Medulla oblongata (tissue), 1 donor: ENCODE results near the gene TBPL1.

Experiments
- DNase-seq: peaks from one replicate; pipeline ENCODE4 v3.0.0-alpha.2; 2015; ENCODE audit errors: extremely low spot score

Gene TBPL1

DNA sequence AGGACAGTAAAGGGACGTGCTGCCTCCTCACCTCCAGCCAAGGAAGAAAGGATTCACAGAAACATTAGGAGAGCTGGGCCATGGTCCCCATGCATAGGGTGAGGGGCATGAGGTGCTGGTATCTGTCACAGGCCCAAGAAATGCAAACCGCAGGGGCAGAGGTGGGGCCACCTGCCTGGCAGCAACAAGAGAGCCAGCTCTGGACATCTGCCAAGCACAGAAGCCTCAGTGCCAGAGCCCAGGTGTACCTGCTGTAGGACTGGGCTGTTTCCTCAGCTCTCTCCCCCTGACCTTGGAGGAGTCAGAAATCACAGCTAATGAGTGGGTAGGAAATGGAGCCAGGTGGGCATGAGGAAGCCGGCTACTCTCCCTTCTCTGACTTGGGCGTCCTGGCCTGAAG, 54.1 kb downstream of the TBPL1 start:
- DNase-seq = no peak

DNA sequence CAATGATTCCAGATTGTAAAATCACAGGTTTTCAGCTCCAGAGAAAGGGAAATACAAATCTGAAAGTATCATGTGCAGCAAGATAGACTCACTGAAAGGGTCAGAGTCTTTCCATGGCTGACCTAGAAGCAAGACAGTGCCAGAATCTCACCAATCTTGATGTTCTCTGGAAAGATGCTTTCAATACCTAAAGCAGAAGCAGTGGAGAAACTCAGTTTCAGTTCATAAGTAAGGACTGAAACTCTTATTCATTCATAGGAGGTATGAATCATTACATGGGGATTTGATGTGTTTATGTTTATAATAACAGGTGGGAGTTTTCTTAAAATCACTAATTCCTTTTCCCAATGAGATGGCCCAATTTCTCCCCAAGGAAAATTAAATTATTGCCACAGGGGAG, 56.9 kb downstream of the TBPL1 start:
- no peak for DNase-seq

DNA sequence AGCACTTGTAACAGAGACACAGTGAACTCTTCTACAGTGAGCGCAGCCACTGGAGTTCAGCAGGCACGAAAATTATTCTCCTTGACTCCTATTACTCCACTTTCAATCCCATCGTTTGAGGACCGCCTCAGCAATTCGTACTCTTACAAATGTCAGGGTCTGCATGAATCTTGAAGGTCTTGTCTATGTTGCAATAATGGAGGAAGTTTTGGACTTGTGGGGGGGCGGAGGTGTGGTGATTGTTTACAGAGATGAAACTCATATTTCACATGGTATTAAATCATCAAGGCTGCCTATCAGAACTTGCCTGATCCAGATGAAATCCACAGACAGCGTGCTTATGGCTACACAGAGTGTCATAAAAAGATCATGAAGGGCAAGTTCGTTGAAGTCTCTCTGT, 57.4 kb downstream of the TBPL1 start:
- no peak for DNase-seq

DNA sequence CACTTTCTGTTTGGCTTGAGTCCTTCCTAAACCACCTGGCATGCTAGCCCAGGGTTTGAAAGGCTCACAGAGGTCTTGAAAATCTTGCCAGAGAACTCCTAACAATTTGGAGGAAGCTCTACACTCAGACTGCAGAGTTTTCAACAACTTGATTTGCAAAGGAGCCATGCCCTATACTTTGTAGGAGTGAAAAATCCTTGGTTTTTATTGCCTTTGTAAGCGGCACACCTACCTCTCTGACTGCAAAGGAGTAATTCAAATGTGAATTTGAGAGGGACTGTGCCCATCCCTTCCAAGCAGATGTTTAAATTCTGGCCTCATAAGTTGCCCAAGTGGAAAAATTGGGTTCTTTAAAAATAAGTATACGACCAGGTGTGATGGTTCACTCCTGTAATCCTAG, 58.0 kb downstream of the TBPL1 start:
- DNase-seq = no peak

DNA sequence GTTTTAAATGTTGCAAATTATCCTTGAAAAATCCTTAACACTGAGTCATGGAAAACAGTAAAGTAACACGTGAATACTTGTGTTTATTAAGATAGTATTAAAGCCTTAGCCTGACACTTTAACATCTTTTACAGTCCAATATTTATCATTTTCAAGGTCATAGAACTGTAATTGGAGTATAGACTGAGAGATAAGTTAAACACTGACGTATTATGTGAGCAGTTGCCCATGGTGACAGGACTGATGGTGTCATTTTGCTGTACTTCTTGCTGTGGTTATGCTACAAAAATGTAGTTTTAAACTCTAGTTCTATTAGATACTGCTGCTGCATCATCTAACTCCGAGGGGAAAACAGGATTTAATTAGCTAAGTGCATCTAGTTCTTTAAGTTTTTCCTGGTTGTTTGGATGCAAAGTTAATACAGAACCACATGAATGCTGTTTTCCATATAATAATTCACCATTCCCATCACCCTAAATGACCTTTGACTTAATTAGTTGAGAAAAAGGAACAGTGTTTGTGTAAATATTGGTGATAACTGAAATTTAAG, 61.6 kb downstream of the TBPL1 start:
- DNase-seq = no peak

DNA sequence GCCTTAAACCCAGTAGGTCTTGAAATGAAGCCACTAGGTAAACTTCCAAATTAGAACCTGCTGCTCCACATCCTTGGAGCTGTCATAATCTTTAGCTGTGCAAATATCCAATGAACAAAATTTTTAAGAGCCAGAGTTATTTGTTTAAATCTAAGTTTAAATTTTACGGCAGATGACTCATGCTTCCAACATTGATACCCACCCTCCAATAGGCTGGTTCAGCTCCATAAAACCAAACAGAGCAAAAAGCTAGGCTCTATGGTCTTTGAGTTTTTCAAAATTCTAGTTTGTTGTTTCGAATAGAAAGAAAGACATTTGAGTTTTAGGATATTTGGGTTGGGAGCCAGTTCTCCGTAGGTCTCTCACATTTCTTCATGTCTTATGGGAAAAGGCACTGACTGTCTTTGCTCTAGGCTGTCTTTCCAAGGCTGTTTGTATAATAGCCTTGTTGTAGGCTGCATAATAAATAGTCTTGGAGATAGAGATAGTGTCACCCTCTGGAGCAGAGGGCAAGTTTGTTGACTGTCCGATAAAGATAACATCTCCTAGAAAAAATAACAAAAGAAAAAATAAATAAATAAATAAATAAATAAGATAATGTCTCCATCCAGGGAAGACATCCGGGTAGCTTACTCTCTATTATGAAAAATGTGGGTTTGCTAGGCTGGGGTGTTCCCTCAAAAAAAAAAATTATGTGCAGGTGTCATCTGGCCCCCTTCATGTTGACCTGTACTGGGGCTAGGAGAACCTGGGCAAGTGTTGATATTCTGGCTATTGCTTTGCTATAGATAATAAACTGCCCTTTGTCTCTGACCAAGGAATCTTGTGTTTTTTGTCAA, 62.9 kb downstream of the TBPL1 start:
- no peak for DNase-seq

DNA sequence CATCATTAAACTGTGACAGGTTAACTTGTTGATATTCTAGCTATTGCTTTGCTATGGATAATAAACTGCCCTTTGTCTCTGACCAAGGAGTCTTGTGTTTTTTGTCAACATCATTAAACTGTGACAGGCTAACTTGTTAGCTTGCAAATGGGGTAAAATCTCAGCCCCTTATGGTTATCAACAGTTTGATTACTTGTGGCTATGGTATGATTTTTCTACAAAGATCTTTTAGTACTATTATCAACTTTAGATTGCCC, 63.5 kb downstream of the TBPL1 start:
- no peak for DNase-seq

DNA sequence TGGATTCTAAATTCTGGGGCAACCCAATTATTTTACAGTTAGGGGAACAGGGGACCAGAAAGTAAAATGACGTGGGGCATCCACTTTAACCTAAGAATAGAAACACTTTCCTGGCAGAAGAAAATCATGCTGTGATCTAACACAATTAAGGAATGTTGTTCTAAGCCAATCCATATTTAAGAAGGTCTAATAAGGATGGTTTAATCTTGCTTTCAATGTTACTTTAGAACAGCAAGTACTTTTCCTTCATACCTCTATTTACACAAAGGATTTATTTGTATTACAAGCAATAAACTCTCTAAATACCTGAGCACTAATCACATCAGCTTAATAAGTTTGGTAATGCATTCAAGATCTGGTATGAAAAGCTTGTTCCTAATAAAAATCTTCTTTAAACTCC, 67.0 kb downstream of the TBPL1 start:
- no peak for DNase-seq

DNA sequence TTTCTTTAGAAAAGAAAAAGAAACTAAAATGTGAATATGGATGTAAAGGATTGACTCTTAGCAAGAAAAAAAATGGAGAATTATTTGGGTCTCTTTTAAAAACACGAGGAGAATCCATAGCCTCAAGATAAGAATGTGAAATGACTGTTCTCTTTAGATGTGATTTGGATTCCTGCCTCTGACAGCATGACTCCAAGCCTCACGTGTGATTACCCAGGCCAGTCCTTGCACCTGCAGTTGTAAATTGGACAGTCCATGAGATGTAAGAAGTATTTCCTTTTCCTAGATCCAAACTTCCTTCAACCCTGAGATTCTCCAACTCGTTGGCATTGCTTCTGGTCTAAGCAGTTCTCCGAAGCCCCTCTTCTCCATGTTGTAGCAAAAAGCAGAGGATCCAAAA, 67.5 kb downstream of the TBPL1 start:
- DNase-seq = no peak

DNA sequence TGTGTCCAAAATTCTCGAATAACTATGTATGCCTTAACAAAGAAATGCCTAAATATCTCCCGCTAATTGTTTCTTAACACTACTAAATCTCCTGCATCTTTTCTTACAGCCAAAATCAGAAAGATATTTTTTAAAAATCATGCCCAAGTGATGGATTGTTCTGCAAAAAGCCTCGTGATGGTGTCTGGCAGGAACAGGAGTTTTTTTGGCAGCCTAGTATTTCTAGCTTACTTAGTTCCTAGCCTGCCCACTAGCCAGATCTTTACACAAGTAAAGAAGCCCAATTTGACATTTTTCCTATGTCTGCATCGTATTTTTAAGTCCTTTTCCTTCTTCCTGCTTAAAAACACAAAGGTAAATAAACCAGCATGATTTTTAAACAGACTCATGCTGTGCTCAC, 67.9 kb downstream of the TBPL1 start:
- no peak for DNase-seq

DNA sequence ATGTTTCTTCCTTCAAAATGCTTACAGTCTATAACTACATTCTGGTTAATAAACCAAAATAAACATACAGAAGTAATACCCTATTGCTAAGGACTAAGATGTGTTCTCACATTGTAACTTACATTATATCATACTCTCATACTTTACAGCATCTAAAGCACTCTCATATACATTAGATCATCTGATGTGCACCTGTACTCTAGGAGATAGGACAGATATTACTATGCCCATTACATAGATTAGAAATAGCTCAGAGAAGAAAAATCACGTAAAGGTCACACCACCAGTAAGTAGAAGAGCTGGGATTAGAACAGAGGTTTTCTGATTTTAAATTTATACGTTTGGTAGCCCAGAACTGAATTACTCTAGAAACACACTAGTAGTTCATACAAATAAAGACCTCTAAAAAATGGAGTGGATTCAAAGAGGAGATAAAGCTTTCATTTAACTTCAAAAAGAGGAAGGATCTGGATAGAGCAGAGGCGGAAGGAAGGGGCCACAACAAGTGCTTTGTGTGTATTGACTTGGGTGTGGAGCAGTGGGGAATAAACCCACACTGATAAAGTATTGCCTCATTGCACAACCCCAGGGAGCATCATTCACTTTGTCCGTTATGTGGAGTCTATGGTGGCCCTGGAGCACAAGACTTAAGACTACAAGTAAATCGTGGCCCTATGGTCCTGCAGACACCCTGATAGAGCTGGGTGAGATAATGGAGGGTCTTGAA, 68.5 kb downstream of the TBPL1 start:
- DNase-seq = no peak

DNA sequence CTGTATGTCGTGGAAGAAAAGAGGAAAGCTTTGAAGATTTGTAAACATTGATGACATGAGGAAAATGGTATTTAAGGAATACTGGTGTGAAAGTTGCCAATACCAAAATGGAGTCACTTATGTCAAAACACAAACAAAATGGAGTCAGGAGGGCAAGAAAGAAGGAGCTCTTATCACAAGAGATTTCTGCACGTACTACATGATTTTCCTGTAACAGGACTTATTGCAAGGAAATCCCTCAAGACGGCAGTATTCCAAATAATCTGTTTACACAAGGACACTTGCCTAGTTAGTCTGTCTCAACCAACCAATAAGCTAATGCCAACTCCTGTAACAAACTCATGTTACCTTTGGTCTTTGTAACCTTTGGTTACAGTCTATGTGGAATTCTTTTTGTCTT, 69.6 kb downstream of the TBPL1 start:
- no peak for DNase-seq

DNA sequence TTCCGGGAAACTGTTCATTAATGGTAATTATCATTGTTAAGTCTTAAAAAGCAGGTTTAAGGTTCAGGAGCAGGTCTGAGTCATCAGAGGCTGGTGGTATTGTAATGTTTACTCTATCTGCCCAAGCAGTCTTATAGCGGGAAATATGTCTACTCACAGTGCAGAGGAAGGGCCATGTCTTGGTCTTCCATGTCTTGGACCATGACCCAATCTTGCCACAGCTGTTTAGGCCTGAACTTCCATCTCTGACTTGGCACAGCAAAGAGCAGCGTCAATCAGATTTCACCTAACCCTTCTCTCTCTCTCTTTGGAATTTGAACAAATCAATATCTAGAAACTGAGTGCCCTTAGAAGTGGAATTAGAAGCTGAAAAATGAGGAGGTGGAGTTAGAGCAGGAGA, 73.6 kb downstream of the TBPL1 start:
- DNase-seq = no peak

DNA sequence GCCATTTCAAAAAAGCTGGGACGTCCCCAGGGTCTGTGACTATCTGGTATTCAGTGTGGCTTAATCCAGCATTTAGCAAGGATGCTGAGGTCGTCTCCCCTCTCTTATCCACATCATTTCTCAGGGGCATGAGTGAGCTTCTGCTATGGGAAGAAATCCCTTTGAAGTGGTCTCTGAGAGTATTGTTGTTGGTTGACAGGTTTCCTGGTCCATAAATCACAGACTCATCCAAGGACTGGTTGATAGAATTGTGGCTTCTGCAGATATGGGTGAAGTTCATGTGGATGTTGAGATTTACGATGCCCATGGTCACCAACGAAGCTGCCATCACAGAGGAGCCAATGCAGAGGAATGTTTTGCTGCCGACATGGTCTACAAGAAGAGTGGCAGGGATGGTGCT, 75.4 kb downstream of the TBPL1 start:
- DNase-seq = no peak

DNA sequence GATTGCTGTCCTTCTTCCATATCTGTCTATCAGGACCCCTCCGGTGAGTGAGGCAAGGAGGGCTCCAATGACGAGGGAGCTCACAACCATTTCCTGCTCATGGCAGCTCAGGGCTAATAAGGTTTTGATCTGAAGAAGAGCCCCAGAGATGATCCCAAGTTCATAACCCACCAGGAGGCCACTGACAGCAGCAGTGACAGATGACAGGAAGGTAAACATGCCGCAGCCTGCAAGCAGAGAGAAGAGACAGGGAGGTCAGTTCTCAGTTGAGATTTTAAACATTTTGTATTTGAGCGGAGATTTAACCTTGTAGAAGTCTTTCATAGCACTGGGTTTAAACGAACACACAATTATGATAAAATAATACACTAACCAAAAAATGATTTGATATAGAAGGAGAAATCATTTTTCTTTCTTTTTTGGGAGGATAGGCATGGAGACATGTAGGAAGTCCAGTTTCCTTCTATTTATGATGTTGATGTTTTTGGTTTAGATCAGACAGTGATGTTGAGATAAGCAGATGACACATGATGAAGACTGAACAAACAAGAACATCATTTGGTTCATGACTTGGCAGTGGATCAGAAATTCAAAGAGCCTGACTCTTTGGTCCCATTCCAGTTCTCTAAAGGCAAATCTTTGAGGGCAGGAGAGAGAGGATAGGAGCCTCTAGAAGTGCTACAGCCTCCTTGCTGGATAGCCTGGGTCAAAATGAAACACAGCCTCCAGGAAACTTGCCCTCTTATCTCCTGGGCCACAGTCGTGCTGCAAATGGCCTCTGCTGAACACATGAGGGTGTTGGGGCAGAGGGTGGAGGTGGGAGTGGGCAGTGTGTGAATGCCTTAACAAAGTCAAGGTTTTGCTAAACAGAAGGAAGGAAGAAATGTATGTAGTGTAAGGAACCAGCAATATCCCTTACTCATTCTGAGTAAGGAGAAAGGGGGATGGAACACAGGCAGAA, 76.8 kb downstream of the TBPL1 start:
- no peak for DNase-seq

DNA sequence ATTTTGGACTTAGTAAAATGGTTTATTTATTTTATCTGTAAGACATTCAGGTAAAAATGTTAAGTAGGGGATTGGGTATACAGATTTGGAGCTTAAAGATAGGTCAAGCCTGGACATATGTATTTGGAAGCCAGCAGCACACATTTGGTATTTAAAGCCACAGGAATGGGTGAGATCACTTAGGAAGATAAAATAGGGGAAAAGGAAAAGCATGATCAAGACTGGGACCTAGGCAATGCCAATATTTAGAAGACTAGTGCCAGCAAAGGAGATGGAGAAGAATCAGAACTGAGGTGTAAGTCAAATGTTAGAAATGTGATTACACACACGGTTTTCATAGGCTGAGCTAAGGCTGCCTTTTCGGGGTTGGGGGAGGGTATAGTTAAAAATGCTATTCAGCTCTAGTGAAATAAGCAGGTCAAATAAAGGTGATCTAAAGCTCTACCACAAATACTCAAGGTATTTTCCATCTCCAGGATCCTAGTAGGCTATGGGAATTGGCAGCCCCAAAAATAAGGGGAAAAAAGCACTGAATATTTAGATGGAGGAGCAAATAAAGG, 78.8 kb downstream of the TBPL1 start:
- no peak for DNase-seq

DNA sequence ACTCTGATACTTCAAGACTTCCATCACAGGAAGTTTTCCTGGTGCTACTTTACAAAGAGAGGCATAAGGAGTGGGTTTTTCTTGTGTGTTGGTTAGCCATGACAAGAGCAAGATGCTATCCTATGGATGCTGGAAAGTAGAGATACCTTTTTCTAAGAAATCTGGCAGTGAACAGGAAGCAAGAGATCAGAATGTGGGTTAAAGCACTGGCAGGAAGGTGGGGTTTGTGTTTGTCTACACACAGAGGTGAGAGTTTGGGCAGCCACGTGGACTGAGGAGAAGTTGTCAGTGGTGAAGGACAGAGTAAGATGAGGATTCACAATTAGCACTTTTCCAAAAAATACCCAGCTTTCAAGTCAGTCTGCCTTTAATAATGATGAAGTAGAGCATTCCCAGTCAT, 81.5 kb downstream of the TBPL1 start:
- DNase-seq = no peak

DNA sequence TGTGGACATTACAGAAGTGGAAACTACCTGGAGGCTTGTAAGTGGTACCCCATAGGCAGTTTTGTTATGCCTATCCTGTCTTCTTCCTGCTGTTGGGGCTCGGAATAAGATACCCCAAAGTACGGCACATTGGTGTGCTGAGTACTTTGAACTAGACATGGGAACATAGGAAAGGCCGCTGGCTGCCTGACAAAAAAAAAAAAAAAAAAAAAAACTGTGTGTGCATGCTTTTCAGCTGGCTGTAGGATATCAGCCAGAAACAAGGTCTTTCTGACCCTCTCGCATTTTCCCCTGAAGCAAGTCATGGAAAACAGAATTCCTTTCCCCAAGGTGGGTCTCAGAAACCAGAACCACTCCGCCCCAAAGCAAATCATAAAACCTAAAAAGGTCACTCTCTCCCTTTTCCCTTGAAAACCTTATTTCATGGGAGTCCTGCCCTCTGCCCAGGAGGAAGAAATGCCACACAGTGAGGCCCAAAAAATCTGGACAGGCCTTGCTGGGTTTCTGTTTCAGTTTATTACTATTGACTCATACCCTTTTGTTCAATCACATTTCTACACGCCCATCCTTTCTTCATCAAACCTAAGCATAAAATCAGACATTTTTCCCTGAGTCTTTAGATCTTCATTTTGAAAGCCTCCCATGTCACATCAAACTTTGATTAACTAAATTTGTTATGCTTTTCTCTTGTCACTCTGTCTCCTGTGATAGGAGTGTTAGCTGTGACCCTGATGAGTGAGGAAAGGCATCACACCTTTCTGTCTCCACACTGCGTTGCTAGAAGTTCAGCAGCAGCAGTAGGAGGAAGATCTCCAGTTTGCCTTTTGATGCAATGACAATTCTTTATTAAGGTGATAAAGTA, 82.2 kb downstream of the TBPL1 start:
- DNase-seq = no peak

DNA sequence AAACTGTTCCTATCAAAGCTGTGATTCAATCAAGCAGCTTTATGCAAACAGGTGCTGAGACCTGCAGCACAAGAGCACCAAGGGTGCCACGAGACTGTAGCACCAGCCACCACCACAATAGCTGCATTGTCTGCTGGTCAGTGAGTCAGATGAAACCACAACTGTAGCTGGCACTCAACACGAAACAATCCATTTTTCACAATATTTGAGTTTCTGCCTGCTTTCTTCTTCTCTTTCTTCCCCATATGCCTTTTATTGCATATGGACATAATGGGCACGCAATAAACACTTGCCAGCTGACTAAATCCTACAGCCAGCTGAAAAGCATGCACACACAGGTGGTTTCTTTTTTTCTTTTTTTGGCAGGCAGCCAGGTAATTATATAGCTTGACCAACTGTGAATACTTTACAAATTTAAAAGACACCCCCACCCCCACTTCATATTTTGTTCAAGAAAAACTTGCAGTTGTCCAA, 82.8 kb downstream of the TBPL1 start:
- peak; percentile 76 for DNase-seq

DNA sequence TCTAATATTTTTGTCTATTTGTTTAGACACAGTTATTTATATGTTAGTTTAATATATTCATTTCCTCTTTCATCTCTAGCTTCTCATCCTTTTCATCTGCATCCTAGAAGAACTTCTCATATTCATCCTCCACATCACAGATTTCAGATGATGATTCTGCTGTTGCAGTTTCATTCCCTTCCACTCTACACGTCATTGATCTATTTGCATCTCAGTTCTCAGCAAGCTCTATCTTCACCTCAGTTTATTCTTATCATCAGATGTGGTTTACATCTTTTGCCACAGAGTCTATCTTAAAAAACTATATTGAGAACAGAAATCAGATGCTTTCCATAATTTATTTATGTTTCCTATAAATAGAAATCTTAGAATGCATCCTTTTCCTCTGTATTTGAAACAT, 86.1 kb downstream of the TBPL1 start:
- no peak for DNase-seq
